Measurements from ENCODE around the gene PLXDC1. TPM values are rescaled to one million over a fixed set of nuclear protein-coding genes. Genes with fewer than 3 reads are reported as not detected.

PLXDC1 gene
- polyA plus RNA-seq, 3 donors, result 4.9 to 7.3 (median 5.3) TPM

DNA sequence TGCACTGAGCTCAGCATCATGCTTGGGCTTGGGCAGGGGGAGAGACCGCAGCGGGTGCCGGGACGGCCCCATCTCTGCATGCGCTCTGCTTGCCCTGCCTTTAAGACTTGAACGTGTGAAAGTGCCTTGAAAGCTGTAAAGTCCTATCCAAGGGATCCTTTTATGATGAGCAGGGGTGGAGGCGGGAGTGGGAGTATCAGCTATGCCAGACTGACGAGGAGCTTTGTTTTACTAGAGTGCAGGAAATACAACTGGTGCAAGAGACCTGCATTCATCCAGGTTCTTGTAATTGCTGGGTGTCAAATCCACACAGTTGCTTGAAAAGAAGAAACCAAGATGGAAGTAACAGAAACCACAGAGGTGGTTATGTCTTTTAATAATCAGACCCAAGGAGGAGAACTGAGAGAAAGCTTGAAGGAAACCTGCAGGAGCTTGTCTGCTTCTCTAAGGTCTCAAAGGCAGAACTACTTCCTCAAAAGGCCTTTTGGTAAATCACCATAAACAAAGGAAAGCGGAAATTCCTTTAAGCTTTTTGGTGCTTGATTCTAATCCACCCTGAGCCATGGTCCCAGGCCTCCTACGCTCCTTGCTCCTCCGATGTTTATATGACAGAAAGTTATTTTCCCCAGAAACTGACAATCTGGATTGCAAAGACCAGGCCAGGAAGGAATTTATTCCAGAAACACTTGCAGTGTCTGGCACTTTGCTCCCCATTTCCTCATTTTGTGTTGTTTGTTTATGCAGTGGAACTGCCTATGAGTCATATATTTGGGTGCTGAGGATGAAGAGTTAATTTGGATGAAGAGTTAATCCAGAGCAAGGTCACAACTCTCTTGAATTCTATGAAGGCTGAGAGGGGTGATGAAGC lies 132.9 kb downstream of the PLXDC1 start:
- DNase-seq (ENCODE audit: low read depth in 3 of 3, low spot score in 2 of 3), result no peak

DNA sequence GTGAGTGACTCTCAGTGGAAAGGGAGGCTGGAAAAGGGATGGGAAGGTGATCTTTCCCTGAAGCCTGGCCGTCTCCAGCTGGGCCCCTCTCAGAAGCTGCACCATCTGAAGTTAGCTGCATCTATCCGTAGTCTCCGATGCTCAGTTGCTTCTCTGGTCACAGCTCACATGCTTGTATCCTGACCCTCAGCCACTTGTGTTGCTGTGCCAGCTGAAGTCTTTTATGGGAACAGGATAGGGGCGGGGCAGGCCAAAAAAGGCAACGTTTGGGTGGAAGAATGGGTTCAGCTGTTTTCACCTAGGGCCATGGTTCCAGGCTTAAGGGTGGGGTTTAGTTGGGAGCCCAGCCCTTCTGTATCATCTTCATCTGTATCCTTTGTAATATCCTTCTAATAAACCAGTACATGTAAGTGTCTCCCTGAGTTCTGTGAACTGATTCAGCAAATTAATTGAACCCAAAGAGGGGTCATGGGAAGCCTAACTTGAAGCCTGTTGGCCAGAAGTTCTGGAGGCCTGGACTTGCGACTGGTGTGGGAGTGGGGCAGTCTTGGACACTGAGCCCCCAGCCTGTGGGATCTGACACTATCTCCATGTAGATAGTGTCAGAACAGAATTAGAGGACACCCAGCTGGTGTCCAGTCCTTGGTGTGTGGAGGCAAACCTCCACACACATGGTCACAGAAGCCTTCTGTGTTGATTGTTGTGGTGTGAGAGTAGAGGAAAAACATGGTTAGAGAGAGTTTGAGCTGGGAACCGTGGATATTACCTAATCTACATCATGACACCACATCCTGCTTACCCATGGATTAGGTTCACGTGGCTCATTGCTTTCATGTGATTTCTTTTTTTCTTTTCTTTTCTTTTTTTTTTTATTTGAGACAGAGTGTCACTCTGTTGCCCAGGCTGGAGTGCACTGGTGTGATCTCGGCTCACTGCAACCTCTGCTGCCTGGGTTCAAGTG lies 135.0 kb downstream of the PLXDC1 start:
- DNase-seq (ENCODE audit: low read depth in 3 of 3, low spot score in 2 of 3), result no peak

DNA sequence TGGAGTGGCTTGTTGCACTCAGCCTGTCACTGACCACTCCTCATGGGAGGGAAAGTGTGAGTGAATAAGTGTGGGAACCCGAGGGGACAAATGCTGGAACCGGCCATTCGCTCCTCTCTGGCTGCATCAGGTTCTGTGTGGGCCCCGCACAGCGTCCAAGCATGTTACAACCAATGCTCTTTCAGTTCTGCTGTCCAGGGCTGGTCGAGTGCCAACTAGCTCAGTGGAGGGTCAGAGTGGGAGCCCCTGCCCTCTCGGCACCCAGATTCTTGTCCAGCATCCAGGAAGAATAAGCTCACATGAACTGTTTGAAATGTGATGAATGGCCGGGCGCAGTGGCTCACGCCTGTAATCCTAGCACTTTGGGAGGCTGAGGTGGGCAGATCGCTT lies 135.9 kb downstream of the PLXDC1 start:
- DNase-seq (ENCODE audit: low read depth in 3 of 3, low spot score in 2 of 3), result no peak

DNA sequence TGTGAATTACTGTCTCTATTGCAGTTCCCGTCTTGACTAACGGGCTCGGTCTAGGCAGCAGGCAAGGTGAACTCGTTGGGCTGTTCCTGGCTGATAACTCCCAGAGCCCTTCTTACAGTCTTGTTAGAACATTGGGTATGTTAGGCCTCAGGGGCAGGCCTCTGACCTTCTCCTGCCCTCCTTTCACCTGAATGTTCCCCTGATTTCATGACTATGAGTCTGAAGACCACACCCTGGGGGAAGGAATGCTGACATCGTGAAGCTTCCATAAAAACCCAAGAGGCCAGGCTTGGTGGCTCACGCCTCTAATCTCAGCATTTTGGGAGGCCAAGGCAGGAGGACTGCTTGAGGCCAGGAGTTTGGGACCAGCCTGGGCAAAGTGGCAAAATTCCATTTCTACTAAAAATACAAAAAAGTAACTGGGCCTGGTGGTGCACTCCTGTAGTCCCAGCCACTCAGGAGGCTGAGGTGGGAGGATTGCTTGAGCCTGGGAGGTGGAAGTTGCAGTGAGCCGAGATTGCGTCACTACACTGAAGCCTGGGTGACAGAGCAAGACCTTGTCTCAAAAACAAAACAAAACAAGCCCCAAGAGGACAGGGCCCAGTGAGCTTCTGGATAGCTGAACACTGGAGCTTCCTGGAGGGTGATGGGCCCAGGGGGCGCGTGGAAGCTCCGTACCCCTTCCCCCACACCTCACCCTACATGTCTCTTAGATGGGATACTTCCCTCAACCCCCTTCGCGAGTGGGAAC lies 136.5 kb downstream of the PLXDC1 start:
- no peak for DNase-seq (ENCODE audit: low read depth in 3 of 3, low spot score in 2 of 3)

DNA sequence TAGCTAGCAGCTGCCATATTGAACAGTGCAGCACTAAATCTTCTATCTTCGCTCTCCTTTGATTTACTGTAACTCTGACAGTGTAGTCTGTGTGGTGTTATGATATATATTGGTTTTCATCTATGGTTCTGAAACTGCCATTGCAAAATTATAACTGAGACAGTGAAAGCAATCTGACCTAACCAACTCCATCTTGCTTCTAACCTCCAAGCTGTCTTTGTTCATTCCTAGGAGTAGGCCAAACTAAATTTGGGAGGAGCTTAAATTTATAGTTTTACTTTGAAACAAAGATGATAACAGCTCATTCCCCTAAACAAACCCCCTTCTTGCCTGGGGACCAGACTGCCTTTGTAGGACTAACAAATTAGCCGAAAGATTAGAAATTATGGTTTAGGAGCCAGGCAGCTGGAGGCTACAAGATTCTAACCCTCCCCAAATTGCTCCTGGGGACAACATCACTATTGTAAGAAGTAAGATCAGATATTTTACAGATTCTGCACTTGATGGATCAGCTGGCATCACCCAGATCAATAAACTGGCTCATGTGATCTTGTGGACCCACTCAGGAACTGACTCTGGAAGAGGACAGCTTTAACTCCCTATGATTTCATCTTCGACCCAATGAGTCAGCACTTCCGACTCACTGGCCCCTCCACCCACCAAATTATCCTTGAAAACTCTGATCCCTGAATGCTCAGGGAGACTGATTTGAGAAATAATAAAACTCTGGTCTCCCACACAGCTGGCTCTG lies 137.2 kb downstream of the PLXDC1 start:
- no peak for DNase-seq (ENCODE audit: low read depth in 3 of 3, low spot score in 2 of 3)

Other genes starting within 250 kb of the PLXDC1 start
- gene FBXO47, start 184.2 kb downstream of the PLXDC1 start, polyA plus RNA-seq (ENCODE audit: insufficient read length in 3 of 3), result not detected
- under 1 TPM in 1 of 3 donors, not detected in 2; 0.14 TPM for gene ARL5C, start 14.5 kb upstream of the PLXDC1 start, polyA plus RNA-seq (ENCODE audit: insufficient read length in 3 of 3)
- 1 to 10 TPM; 6.4 to 8.2 (median 7.6) TPM for gene CACNB1, start 46.0 kb upstream of the PLXDC1 start, polyA plus RNA-seq (ENCODE audit: insufficient read length in 3 of 3)
- 1,000 to 10,000 TPM; 1,930 to 2,158 (median 2,002) TPM for gene RPL19, start 48.6 kb upstream of the PLXDC1 start, polyA plus RNA-seq (ENCODE audit: insufficient read length in 3 of 3)
- 1 to 10 TPM; 3.5 to 3.7 (median 3.7) TPM for gene STAC2, start 74.3 kb upstream of the PLXDC1 start, polyA plus RNA-seq (ENCODE audit: insufficient read length in 3 of 3)
- gene FBXL20, start 250.0 kb upstream of the PLXDC1 start, polyA plus RNA-seq (ENCODE audit: insufficient read length in 3 of 3), result 10 to 100 TPM; 11.7 to 11.9 (median 11.8) TPM